ENCODE measurements around the gene DHX58.

- TF ChIP-seq CTCF (conservative IDR thresholded peaks at IDR 0.05; ENCODE audit: low read length) (no peak), EZH2phosphoT487 (IDR thresholded peaks at IDR 0.05; ENCODE audit: borderline replicate concordance, low read depth, low read length) (no peak)
Observed at GRCh38 chr17:42071810-42072209, 40.7 kb downstream of the DHX58 start.
